GM18520 (cell line): Measurements from ENCODE around the gene REEP1.
"Not testable (repeated sequence)": the region's sequence is repeated elsewhere in the genome, so short reads cannot be mapped to it uniquely, and the experiment has no call there.

Experiments used
- ATAC-seq: cut with Tn5 transposase; IDR thresholded peaks from one replicate; pipeline ENCODE4 v1.9.1; 2021; ENCODE audit not compliant: unreplicated experiment

Gene REEP1

GRCh38 chr2:86249176-86249575 is 88.2 kb downstream of the REEP1 start:
- ATAC-seq: no peak

GRCh38 chr2:86245222-86245621 is 92.2 kb downstream of the REEP1 start:
- not testable (repeated sequence) for ATAC-seq

- ATAC-seq: not testable (repeated sequence)
These were observed 92.6 kb downstream of the REEP1 start for GRCh38 chr2:86244781-86245180.

GRCh38 chr2:86243950-86244733 is 93.3 kb downstream of the REEP1 start:
- ATAC-seq: no peak

GRCh38 chr2:86243272-86243671 is 94.2 kb downstream of the REEP1 start:
- no peak for ATAC-seq

GRCh38 chr2:86241611-86242010 is 95.8 kb downstream of the REEP1 start:
- ATAC-seq: no peak

GRCh38 chr2:86240251-86240650 is 97.2 kb downstream of the REEP1 start:
- ATAC-seq: no peak

DNA sequence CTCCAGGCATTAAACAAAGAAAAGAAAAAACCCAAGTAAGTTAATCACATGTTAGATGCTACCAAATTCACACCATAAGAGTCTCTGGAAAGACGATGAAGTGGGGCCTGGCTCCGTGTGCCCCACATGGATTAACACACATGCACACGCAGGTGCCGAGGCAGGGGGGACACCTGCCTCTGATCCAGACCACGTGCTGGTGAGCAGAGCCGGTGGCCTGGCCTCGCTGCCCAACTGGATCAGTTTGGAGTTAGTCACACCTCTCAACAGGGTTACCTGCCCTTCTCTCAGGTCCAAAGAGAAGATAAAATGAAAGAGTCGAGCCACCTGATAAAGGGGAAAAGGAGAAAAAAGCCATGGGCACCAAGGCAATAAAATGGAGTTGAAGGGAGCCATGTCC is 97.7 kb downstream of the REEP1 start:
- no peak for ATAC-seq

DNA sequence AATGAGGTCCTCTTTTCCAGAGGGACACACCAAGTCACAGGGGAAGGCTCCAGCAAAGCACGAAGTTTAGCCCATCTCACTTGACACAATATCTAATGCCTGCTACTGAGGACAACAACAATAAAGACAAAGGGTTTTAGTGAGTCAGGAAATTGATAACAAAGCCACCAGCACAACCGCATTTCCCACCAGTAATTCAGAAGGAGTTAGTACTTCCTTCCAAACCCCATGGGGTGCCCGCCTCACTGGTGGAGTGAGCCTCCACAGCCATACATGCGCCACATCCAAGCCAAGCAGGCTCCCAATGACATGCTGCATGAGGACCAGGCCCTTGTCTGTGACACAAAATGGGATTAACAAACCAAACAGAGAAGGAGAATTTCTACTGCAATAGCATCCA is 98.1 kb downstream of the REEP1 start:
- no peak for ATAC-seq

- ATAC-seq: peak; percentile 68
These were observed 99.1 kb downstream of the REEP1 start for GRCh38 chr2:86238354-86238753.

GRCh38 chr2:86237172-86237571 is 100.3 kb downstream of the REEP1 start:
- no peak for ATAC-seq

DNA sequence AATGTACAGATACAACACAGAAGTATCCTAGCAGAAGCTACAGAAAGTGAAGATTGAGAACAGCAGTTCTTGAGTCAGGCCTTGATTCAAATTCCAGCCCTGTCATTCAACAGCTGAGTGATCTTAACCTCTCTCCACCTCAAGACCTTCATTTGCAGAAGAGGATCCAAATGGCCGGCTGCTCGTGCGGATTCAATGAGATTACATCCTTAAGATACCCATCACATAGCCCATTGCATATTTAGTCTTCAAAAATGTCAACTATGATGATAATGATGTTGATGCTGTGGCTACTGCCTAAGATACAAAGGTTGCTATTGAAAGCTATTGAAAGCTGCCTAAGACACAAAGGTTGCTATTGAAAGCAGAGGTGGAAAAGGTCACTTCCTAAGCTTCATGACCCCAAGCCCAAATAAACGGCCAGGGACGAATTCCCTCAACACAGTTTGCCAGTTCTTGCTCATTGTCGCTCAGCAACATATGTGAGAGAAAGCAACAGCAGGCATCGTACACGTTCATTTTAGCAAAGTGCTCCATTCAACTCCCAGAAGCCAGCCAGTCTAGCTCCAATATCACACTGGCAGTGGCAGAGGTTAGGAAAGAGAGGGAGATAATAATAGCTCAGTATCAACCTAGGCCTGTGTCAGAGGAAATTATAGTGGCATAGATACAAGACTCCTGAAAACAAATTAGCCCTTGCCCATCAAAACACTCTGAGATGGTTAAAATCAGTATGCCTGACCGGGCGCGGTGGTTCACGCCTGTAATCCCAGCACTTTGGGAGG is 102.0 kb downstream of the REEP1 start:
- ATAC-seq: no peak

DNA sequence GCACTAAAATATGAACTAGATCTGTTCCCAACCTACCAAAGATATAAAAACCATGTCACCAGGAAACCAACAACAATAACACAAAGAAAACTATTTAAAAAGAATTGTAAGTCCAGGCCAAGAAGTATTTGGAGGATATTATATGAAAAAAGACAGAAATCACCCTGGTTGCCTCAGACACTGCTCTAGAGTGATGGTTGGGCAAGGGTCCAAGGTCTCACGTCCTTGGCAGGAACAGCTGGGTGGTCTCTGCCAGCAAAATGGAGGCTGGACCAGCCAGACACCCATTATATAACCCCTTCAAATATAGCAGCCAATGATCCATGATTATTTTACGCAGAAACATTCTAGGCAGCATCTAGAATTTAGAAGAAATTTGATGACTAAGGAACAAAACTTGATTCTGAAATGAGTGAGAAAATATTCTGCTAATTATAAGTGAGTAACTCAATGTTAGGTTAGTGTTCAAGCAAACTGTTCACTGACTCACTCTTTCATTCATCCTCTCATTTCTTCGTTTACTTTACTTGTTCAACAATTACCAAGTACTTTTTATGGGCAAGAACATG is 102.8 kb downstream of the REEP1 start:
- no peak for ATAC-seq

DNA sequence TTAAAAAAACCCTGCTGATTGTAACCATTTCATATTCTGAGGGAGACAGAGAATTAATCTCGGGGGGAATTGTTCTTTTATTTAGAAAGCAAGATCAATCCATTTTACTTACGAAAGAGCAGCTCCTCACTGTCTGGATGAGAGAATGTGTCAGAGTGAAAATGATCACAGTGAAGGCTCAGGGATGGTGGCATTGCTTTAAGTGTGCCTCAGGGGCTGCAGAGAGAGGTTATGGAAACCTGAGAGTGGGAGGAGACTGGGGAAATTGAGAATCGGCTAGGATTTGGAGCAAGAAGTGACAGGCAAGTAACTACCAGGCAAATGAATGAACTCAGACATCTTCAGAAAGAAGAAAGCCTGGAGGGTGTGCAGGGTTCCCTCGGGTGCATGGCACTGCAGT is 104.0 kb downstream of the REEP1 start:
- ATAC-seq: no peak

DNA sequence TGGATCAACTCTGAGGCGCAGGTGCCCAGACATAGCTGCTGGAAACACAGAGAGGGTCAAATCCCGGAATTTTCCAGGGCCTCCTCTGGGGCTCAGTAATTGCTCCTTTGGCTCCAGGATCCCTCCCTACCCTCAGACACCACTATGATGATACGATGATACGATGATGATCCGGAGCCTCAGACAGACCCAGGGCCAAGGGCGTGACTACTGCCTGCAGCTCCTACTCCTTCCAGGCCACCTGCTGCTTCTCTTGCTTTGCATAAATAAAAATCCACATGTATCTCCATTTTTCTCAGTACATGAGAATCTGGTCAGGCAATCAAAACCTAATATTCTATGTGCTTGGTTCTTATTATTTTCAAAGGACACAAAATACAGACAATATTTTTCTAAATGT is 104.5 kb downstream of the REEP1 start:
- ATAC-seq: no peak

GRCh38 chr2:86232373-86232784 is 105.0 kb downstream of the REEP1 start:
- ATAC-seq: no peak

DNA sequence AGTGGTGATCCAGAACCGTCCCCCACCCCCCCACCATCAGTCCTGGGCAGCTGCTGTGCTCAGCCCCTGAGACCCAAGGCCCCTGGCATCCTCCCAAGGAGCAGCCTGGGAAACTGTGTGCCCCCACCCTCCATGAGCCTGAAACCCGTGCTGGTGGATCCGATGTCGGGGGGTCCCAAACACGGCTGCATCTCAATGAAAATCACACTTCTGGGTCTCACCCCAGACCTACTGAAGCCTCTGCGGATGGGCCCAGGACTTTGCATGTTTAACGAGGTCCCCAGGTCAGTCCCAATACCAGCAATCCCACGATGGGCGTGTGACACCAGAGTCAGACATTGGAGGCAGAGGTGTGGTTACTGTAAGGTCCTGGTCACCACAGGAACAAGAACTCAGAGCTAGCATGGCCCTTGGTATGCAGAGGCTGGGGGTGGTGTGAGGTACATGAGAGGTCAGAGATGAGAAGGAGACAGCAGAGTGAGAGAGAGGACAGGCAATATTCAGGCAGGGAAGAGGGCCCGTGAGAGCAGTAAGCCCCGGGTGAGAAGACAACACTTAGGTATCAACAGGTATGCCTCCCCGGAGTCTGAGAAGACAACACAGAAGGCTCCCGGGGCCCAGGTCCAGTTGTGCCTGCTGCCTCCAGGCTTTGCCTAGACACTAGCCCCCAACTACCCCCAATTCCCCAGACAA is 105.6 kb downstream of the REEP1 start:
- no peak for ATAC-seq

GRCh38 chr2:86230961-86231360 is 106.5 kb downstream of the REEP1 start:
- no peak for ATAC-seq

DNA sequence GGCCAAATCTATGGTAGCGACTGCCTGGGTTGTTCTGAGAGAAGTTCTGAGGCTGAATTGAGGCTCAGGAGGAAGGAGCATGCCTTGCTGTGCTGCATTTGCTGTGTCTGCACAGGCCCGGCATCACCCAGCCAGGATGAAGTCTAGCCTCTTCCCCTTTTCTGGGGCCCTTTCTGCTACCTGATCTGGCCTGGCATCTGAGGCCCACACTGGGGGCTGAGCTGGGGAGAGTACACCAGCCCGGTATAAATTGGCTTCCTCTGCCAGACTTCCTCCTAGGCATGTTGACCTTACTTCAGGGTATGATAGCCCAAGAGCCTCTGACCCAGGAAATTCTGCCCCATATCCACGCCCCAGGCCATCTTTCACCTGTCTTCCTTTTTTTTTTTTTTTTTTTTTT is 108.2 kb downstream of the REEP1 start:
- ATAC-seq: no peak

DNA sequence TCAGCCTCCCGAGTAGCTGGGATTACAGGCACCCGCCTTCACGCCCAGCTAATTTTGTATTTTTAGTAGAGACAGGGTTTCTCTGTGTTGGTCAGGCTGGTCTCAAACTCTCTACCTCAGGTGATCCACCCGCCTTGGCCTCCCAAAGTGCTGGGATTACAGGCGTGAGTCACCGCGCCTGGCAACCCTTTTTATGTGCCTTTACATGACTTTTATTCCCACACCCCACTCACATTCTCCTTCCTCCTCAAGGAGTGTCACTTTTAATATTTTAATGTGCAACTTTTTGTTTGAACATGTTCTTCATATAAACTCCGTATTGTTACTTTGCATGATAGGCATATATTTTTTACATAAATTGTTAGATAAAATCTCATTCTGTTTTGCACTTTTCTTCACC is 108.9 kb downstream of the REEP1 start:
- not testable (repeated sequence) for ATAC-seq

DNA sequence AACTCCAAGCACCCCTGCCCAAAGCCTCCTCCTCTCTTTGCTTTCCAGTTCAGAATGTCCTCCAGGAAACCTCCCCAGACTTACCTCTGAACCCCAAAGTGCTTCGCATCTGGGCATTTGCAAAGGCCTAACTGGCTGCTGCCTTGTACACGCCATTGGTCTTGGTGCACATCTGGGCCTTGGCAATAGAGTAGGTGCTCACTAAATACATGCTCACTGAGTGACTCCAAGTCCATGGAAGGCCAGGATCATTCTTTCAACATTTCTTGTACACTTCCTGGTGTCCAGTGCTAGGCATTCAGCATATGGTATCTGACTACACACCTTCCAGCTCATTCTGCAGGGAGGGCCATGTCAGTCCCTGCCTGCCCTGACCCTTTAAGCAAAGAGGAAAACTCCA is 109.7 kb downstream of the REEP1 start:
- no peak for ATAC-seq
